SK-N-SH treated with all-trans-retinoic acid at 6 μM for 48 hours (cell line): ENCODE results near the gene SDK1.

Experiments used
- ATAC-seq: fragments of 200-7000 bp; cut with Tn5 transposase; 3 replicates; pipeline ENCODE4 v1.9.1; 2020; ENCODE audit warnings: mild to moderate bottlenecking, moderate library complexity
- ARNTL ChIP-seq: fragments of 450-650 bp; formaldehyde crosslinking; IDR thresholded peaks from 2 replicates; pipeline ENCODE4 v1.5.0; 2020; ENCODE audit warnings: low read depth, mild to moderate bottlenecking, moderate library complexity, borderline replicate concordance
- CREB5 ChIP-seq: fragments of 250-450 bp; sonication (Bioruptor Pico); IDR thresholded peaks from 2 replicates; pipeline ENCODE4 v1.5.1; 2020; ENCODE audit warnings: low read depth, mild to moderate bottlenecking, moderate library complexity
- CSDC2 ChIP-seq: fragments of 250-450 bp; sonication (Bioruptor Pico); IDR thresholded peaks from 2 replicates; pipeline ENCODE4 v1.5.0; 2020; ENCODE audit warnings: mild to moderate bottlenecking, moderate library complexity
- ESRRG ChIP-seq: fragments of 250-450 bp; sonication (Bioruptor Pico); IDR thresholded peaks from 2 replicates; pipeline ENCODE4 v1.6.1; 2021; ENCODE audit warnings: mild to moderate bottlenecking
- GLIS3 ChIP-seq: fragments of 250-450 bp; sonication (Bioruptor Pico); IDR thresholded peaks from 2 replicates; pipeline ENCODE4 v1.5.0; 2020; ENCODE audit warnings: mild to moderate bottlenecking, moderate library complexity
- ISL1 ChIP-seq: fragments of 250-450 bp; sonication (Bioruptor Pico); IDR thresholded peaks from 2 replicates; pipeline ENCODE4 v2.1.2; 2022; ENCODE audit warnings: mild to moderate bottlenecking, moderate library complexity
- OSR1 ChIP-seq: fragments of 250-450 bp; sonication (Bioruptor Pico); IDR thresholded peaks from 2 replicates; pipeline ENCODE4 v1.8.0; 2022; ENCODE audit warnings: moderate library complexity, mild to moderate bottlenecking, inconsistent platforms
- PPARA ChIP-seq: fragments of 250-450 bp; sonication (Bioruptor Pico); IDR thresholded peaks from 2 replicates; pipeline ENCODE4 v1.5.0; 2020; ENCODE audit warnings: mild to moderate bottlenecking, borderline replicate concordance
- RARB ChIP-seq: fragments of 250-450 bp; sonication (Bioruptor Pico); IDR thresholded peaks from 2 replicates; pipeline ENCODE4 v1.8.0; 2021; ENCODE audit warnings: mild to moderate bottlenecking, moderate library complexity
- TCF4 ChIP-seq: fragments of 250-450 bp; sonication (Bioruptor Pico); IDR thresholded peaks from 2 replicates; pipeline ENCODE4 v1.8.0; 2021; ENCODE audit warnings: mild to moderate bottlenecking, moderate library complexity, borderline replicate concordance
- TOX ChIP-seq: fragments of 250-450 bp; sonication (Bioruptor Pico); IDR thresholded peaks from 2 replicates; pipeline ENCODE4 v1.8.0; 2021; ENCODE audit warnings: mild to moderate bottlenecking, moderate library complexity, borderline replicate concordance
- ZC3H10 ChIP-seq: fragments of 250-450 bp; sonication (Bioruptor Pico); IDR thresholded peaks from 2 replicates; pipeline ENCODE4 v1.5.1; 2021; ENCODE audit warnings: mild to moderate bottlenecking, moderate library complexity
- ZFP3 ChIP-seq: fragments of 250-450 bp; sonication (Bioruptor Pico); IDR thresholded peaks from 2 replicates; pipeline ENCODE4 v1.5.0; 2020; ENCODE audit warnings: mild to moderate bottlenecking, moderate library complexity
- ZFP30 ChIP-seq: fragments of 450-650 bp; formaldehyde crosslinking; IDR thresholded peaks from 2 replicates; pipeline ENCODE4 v1.5.0; 2022; ENCODE audit warnings: mild to moderate bottlenecking, moderate library complexity
- ZNF565 ChIP-seq: fragments of 450-650 bp; formaldehyde crosslinking; conservative IDR thresholded peaks from 2 replicates; pipeline ENCODE4 v1.5.0; 2020; ENCODE audit warnings: low read depth, mild to moderate bottlenecking, moderate library complexity
- ZNF70 ChIP-seq: fragments of 450-650 bp; formaldehyde crosslinking; IDR thresholded peaks from 2 replicates; pipeline ENCODE4 v1.5.0; 2020; ENCODE audit warnings: mild to moderate bottlenecking, moderate library complexity
- ZNF8 ChIP-seq: fragments of 450-650 bp; formaldehyde crosslinking; IDR thresholded peaks from 2 replicates; pipeline ENCODE4 v1.5.0; 2020; ENCODE audit warnings: mild to moderate bottlenecking, moderate library complexity
- TF ChIP-seq, protein P1 (sequence below): fragments of 250-450 bp; sonication (Bioruptor Pico); IDR thresholded peaks from 2 replicates; pipeline ENCODE4 v1.8.0; 2021; ENCODE audit warnings: low read depth, mild to moderate bottlenecking, moderate library complexity, borderline replicate concordance
- TF ChIP-seq, protein P2 (sequence below): fragments of 250-450 bp; sonication (Bioruptor Pico); IDR thresholded peaks from 2 replicates; pipeline ENCODE4 v1.5.0; 2020; ENCODE audit warnings: mild to moderate bottlenecking, moderate library complexity
- TF ChIP-seq, protein P3 (sequence below): fragments of 250-450 bp; sonication (Bioruptor Pico); IDR thresholded peaks from 2 replicates; pipeline ENCODE4 v1.8.0; 2020; ENCODE audit warnings: mild to moderate bottlenecking, moderate library complexity, borderline replicate concordance

The SDK1 gene

DNA sequence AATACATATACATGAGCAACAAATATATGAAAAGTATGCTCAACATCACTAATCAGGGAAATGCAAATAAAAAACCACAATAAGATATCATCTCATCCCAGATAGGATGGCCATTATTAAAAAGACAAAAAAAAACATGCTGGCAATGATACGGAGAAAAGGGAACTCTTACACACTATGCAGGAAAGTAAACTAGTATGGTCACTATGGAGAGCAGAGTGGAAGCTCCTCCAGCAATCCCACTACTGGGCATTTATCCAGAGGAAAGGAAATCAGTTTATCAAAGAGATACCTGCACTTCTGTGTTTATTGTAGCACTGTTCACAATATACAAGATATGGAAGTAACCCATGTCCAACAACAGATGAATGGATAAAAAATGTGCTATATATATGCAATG lies 217.5 kb downstream of the SDK1 start:
- TF ChIP-seq GLIS3: no peak
- TF ChIP-seq OSR1 (CRISPR knock-in tag): no peak
- TF ChIP-seq TCF4 (CRISPR knock-in tag): no peak
- TF ChIP-seq CREB5 (CRISPR knock-in tag): no peak
- TF ChIP-seq, protein P1, sequence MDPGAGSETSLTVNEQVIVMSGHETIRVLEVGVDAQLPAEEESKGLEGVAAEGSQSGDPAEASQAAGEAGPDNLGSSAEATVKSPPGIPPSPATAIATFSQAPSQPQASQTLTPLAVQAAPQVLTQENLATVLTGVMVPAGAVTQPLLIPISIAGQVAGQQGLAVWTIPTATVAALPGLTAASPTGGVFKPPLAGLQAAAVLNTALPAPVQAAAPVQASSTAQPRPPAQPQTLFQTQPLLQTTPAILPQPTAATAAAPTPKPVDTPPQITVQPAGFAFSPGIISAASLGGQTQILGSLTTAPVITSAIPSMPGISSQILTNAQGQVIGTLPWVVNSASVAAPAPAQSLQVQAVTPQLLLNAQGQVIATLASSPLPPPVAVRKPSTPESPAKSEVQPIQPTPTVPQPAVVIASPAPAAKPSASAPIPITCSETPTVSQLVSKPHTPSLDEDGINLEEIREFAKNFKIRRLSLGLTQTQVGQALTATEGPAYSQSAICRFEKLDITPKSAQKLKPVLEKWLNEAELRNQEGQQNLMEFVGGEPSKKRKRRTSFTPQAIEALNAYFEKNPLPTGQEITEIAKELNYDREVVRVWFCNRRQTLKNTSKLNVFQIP: no peak
- TF ChIP-seq ESRRG (CRISPR knock-in tag): no peak
- TF ChIP-seq, protein P2, sequence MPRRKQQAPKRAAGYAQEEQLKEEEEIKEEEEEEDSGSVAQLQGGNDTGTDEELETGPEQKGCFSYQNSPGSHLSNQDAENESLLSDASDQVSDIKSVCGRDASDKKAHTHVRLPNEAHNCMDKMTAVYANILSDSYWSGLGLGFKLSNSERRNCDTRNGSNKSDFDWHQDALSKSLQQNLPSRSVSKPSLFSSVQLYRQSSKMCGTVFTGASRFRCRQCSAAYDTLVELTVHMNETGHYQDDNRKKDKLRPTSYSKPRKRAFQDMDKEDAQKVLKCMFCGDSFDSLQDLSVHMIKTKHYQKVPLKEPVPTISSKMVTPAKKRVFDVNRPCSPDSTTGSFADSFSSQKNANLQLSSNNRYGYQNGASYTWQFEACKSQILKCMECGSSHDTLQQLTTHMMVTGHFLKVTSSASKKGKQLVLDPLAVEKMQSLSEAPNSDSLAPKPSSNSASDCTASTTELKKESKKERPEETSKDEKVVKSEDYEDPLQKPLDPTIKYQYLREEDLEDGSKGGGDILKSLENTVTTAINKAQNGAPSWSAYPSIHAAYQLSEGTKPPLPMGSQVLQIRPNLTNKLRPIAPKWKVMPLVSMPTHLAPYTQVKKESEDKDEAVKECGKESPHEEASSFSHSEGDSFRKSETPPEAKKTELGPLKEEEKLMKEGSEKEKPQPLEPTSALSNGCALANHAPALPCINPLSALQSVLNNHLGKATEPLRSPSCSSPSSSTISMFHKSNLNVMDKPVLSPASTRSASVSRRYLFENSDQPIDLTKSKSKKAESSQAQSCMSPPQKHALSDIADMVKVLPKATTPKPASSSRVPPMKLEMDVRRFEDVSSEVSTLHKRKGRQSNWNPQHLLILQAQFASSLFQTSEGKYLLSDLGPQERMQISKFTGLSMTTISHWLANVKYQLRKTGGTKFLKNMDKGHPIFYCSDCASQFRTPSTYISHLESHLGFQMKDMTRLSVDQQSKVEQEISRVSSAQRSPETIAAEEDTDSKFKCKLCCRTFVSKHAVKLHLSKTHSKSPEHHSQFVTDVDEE (CRISPR knock-in tag): no peak
- ATAC-seq: no peak

DNA sequence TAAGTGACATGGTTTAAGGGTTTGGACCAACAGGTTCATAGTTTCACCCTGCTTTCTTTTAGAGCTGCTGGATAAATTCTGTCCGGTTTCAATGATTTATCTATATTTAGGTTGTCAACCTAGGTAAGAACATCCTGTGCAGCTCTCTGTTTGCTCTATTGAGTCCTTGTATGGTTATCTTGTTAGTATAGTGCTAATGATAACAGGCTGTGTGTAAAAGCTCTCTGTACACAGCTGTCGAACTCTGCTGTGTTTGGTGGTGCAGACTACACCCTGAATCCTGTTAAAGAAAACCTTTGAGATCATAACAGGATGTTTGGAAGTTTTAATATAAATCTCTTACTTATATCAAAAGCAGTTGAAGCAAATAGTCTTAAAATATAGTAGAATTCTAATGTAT lies 219.2 kb downstream of the SDK1 start:
- TF ChIP-seq ESRRG (CRISPR knock-in tag) (no peak), ISL1 (CRISPR knock-in tag) (no peak), PPARA (CRISPR knock-in tag) (no peak), ZNF8 (no peak)
- TF ChIP-seq, protein P2 (CRISPR knock-in tag): no peak
- ATAC-seq: no peak

- TF ChIP-seq ZFP30 (CRISPR knock-in tag) (no peak), TOX (CRISPR knock-in tag) (no peak), RARB (CRISPR knock-in tag) (no peak), ZC3H10 (CRISPR knock-in tag) (no peak), OSR1 (CRISPR knock-in tag) (no peak), CSDC2 (no peak), ARNTL (CRISPR knock-in tag) (no peak), ESRRG (CRISPR knock-in tag) (no peak), ZFP3 (CRISPR knock-in tag) (no peak), ZNF565 (CRISPR knock-in tag) (no peak), ZNF70 (no peak), ISL1 (CRISPR knock-in tag) (no peak), TCF4 (CRISPR knock-in tag) (no peak)
- TF ChIP-seq, protein P3, sequence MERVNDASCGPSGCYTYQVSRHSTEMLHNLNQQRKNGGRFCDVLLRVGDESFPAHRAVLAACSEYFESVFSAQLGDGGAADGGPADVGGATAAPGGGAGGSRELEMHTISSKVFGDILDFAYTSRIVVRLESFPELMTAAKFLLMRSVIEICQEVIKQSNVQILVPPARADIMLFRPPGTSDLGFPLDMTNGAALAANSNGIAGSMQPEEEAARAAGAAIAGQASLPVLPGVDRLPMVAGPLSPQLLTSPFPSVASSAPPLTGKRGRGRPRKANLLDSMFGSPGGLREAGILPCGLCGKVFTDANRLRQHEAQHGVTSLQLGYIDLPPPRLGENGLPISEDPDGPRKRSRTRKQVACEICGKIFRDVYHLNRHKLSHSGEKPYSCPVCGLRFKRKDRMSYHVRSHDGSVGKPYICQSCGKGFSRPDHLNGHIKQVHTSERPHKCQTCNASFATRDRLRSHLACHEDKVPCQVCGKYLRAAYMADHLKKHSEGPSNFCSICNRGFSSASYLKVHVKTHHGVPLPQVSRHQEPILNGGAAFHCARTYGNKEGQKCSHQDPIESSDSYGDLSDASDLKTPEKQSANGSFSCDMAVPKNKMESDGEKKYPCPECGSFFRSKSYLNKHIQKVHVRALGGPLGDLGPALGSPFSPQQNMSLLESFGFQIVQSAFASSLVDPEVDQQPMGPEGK: no peak
- TF ChIP-seq, protein P2 (CRISPR knock-in tag): no peak
- no peak for ATAC-seq
These were observed 226.6 kb downstream of the SDK1 start for GRCh38 chr7:3527496-3528124.
